ENCODE results near the gene TTC7B.

DNA sequence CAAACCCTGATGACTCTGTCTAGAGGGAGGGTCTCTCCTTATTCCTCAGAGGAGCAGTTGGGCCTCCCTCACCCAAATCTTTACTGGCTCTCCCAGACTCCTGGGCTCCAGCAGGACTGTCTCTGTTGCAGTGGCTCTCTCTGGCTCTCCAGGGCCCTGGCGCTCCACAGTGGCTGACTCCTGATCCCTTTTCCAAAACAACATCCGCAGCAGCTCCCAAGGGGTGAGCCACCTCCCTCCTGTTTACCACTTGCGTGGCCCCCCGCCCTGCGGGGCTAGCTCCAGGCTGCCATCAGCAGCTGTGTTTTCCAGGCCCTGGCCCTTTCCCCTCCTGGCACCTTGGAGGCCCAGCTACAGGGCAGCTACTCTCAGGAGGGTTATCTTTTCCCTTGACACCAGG lies 295.9 kb downstream of the TTC7B start:
- TF ChIP-seq, protein P1, sequence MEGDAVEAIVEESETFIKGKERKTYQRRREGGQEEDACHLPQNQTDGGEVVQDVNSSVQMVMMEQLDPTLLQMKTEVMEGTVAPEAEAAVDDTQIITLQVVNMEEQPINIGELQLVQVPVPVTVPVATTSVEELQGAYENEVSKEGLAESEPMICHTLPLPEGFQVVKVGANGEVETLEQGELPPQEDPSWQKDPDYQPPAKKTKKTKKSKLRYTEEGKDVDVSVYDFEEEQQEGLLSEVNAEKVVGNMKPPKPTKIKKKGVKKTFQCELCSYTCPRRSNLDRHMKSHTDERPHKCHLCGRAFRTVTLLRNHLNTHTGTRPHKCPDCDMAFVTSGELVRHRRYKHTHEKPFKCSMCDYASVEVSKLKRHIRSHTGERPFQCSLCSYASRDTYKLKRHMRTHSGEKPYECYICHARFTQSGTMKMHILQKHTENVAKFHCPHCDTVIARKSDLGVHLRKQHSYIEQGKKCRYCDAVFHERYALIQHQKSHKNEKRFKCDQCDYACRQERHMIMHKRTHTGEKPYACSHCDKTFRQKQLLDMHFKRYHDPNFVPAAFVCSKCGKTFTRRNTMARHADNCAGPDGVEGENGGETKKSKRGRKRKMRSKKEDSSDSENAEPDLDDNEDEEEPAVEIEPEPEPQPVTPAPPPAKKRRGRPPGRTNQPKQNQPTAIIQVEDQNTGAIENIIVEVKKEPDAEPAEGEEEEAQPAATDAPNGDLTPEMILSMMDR (IDR thresholded peaks at IDR 0.05): no peak
- TF ChIP-seq POLR2A (IDR thresholded peaks at IDR 0.05) (no peak), POLR2AphosphoS5 (IDR thresholded peaks at IDR 0.05) (no peak)

All from prostate gland (tissue), 2 donors.